ENCODE data around the gene ARMC9. TPM values are rescaled to one million over a fixed set of nuclear protein-coding genes. Genes with fewer than 3 reads are reported as not detected.

The ARMC9 gene
- total RNA-seq, 1 experiment from 2014 or later = 14.9 TPM

DNA sequence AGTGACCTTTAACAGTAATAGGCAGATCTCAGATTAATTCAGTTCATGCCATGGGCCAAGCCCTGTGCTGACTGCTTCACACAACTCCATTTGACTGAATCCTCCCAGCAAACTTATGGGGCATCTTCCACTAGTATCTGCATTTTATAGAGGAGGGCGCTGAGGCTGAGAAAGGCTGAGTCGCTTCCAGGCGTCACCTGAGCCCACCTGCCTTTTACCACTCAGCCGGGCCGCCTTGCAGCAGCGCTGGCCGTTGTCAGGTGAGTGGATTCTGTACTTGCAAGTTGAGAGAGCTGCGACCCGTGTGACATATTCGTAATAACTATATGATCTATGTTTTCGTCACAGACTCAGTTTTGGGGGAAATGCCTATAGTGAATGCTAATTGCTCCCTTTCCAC is 137.8 kb downstream of the ARMC9 start:
- Histone ChIP-seq H3K36me3 (ENCODE audit: insufficient read depth, low read length, poor library complexity, severe bottlenecking) (no peaks in the 10 kb centered on the region), H3K9me3 (ENCODE audit: low read depth, low read length, poor library complexity, severe bottlenecking) (no peaks in the 10 kb centered on the region), H3K27me3 (replicated peaks; ENCODE audit: insufficient read depth, low read depth, low read length, poor library complexity) (no peaks in the 10 kb centered on the region), H3K4me3 (ENCODE audit: low read depth, low read length, poor library complexity, severe bottlenecking) (no peak overlapping the region), H3K4me1 (ENCODE audit: insufficient read depth, low read length, poor library complexity, severe bottlenecking) (peaks cover 4% of the 10 kb centered on the region), H3K27ac (ENCODE audit: low read depth, low read length, poor library complexity, severe bottlenecking) (no peak overlapping the region)
- TF ChIP-seq, protein P1, sequence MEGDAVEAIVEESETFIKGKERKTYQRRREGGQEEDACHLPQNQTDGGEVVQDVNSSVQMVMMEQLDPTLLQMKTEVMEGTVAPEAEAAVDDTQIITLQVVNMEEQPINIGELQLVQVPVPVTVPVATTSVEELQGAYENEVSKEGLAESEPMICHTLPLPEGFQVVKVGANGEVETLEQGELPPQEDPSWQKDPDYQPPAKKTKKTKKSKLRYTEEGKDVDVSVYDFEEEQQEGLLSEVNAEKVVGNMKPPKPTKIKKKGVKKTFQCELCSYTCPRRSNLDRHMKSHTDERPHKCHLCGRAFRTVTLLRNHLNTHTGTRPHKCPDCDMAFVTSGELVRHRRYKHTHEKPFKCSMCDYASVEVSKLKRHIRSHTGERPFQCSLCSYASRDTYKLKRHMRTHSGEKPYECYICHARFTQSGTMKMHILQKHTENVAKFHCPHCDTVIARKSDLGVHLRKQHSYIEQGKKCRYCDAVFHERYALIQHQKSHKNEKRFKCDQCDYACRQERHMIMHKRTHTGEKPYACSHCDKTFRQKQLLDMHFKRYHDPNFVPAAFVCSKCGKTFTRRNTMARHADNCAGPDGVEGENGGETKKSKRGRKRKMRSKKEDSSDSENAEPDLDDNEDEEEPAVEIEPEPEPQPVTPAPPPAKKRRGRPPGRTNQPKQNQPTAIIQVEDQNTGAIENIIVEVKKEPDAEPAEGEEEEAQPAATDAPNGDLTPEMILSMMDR (conservative IDR thresholded peaks at IDR 0.05; ENCODE audit: low read depth, low read length) = no peak
- no peak for TF ChIP-seq EZH2 (IDR thresholded peaks at IDR 0.05; ENCODE audit: borderline replicate concordance, low read depth, low read length, poor library complexity, severe bottlenecking)
- POLR2A ChIA-PET (ENCODE audit: low non-redundant PET) = no interaction called here
- no peak for DNase-seq (ENCODE audit: low spot score)
- CTCF ChIA-PET = no interaction called here
- no TSS peak for BruUV-seq (replicated peaks)
- intact Hi-C loops (cut with micrococcal nuclease; ENCODE audit: unreplicated experiment) = no loop called here

DNA sequence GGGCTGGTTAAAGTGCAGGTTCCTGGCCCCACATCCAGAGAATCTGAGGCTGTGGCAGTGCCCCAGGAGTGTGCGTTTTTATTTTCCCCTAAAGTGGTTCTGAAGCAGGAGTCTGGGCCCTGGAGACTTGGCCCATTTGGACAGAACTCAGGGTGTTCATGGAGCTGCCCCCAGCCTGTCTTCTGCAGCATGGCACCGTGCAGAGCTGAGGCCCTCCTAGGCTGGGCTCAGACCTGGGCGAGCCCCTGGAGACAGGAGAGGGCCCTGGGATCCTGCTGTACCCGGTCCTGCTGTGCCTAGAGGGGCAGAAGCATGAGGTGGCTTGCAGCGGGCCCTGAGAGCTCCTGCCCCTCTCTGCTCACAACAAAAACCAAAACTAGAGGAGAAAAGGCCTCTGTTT is 138.3 kb downstream of the ARMC9 start:
- Histone ChIP-seq H3K4me1 (ENCODE audit: insufficient read depth, low read length, poor library complexity, severe bottlenecking) (peaks cover 4% of the 10 kb centered on the region), H3K27me3 (replicated peaks; ENCODE audit: insufficient read depth, low read depth, low read length, poor library complexity) (no peaks in the 10 kb centered on the region), H3K9me3 (ENCODE audit: low read depth, low read length, poor library complexity, severe bottlenecking) (no peaks in the 10 kb centered on the region), H3K36me3 (ENCODE audit: insufficient read depth, low read length, poor library complexity, severe bottlenecking) (no peaks in the 10 kb centered on the region), H3K4me3 (ENCODE audit: low read depth, low read length, poor library complexity, severe bottlenecking) (no peak overlapping the region), H3K27ac (ENCODE audit: low read depth, low read length, poor library complexity, severe bottlenecking) (no peak overlapping the region)
- no TSS peak for BruUV-seq (replicated peaks)
- TF ChIP-seq EZH2 (IDR thresholded peaks at IDR 0.05; ENCODE audit: borderline replicate concordance, low read depth, low read length, poor library complexity, severe bottlenecking) = no peak
- TF ChIP-seq, protein P1 (conservative IDR thresholded peaks at IDR 0.05; ENCODE audit: low read depth, low read length) = no peak
- CTCF ChIA-PET = interaction anchor here (0.7 to 1.1 kb wide), 2 partner anchors 34 to 115 kb away, joined by 3 to 11 read pairs; no protein-coding TSS in a partner anchor
- DNase-seq (ENCODE audit: low spot score) = no peak
- POLR2A ChIA-PET (ENCODE audit: low non-redundant PET) = no interaction called here
- intact Hi-C loops (cut with micrococcal nuclease; ENCODE audit: unreplicated experiment) = no loop called here

- Histone ChIP-seq H3K27ac (ENCODE audit: low read depth, low read length, poor library complexity, severe bottlenecking) (no peak overlapping the region), H3K4me3 (ENCODE audit: low read depth, low read length, poor library complexity, severe bottlenecking) (no peak overlapping the region), H3K4me1 (ENCODE audit: insufficient read depth, low read length, poor library complexity, severe bottlenecking) (peaks cover 4% of the 10 kb centered on the region), H3K27me3 (replicated peaks; ENCODE audit: insufficient read depth, low read depth, low read length, poor library complexity) (no peaks in the 10 kb centered on the region), H3K9me3 (ENCODE audit: low read depth, low read length, poor library complexity, severe bottlenecking) (no peaks in the 10 kb centered on the region), H3K36me3 (ENCODE audit: insufficient read depth, low read length, poor library complexity, severe bottlenecking) (no peaks in the 10 kb centered on the region)
- intact Hi-C loops (cut with micrococcal nuclease; ENCODE audit: unreplicated experiment) = no loop called here
- ChIA-PET POLR2A (ENCODE audit: low non-redundant PET) (no interaction called here), CTCF (interaction anchor here (1.1 kb wide), 1 partner anchor 114 kb away, joined by 11 read pairs; no protein-coding TSS in a partner anchor)
- no peak for TF ChIP-seq EZH2 (IDR thresholded peaks at IDR 0.05; ENCODE audit: borderline replicate concordance, low read depth, low read length, poor library complexity, severe bottlenecking)
- TF ChIP-seq, protein P1 (conservative IDR thresholded peaks at IDR 0.05; ENCODE audit: low read depth, low read length) = no peak
- DNase-seq (ENCODE audit: low spot score) = no peak
- no TSS peak for BruUV-seq (replicated peaks)
Observed at GRCh38 chr2:231337807-231338759, 139.7 kb downstream of the ARMC9 start.
